Neural progenitor cell (in vitro differentiated cells): ENCODE measurements around the gene GARIN6. TPM values are rescaled to one million over a fixed set of nuclear protein-coding genes. Genes with fewer than 3 reads are reported as not detected.

Source experiments
- DNase-seq: peaks from one replicate; pipeline ENCODE4 v3.0.0-alpha.2; 2016; ENCODE audit warnings: low spot score
- H2AFZ ChIP-seq: fragments of 200-600 bp; sonication (generic); replicated peaks from 2 replicates; pipeline ENCODE4 v1.6.1; 2016; ENCODE audit warnings: antibody characterized with exemption
- H3F3A ChIP-seq: fragments of 200-600 bp; sonication (generic); 2 replicates; pipeline ENCODE4 v1.6.1; 2016; ENCODE audit warnings: antibody characterized with exemption, low read depth
- H3K27ac ChIP-seq: fragments of 200-600 bp; sonication (generic); 2 replicates; pipeline ENCODE4 v1.5.1; 2016; ENCODE audit warnings: mild to moderate bottlenecking
- H3K27me3 ChIP-seq: fragments of 200-600 bp; sonication (generic); 2 replicates; pipeline ENCODE4 v1.6.1; 2016; ENCODE audit warnings: mild to moderate bottlenecking, moderate library complexity
- H3K36me3 ChIP-seq: fragments of 200-600 bp; sonication (generic); 2 replicates; pipeline ENCODE4 v1.5.1; 2016
- H3K4me1 ChIP-seq: fragments of 200-600 bp; sonication (generic); 2 replicates; pipeline ENCODE4 v1.6.1; 2016; ENCODE audit warnings: mixed run types
- H3K4me2 ChIP-seq: fragments of 200-600 bp; sonication (generic); 2 replicates; pipeline ENCODE4 v1.6.1; 2016
- H3K4me3 ChIP-seq: fragments of 200-600 bp; sonication (generic); 2 replicates; pipeline ENCODE4 v1.5.1; 2016
- H3K79me2 ChIP-seq: fragments of 200-600 bp; sonication (generic); 2 replicates; pipeline ENCODE4 v1.6.1; 2016; ENCODE audit warnings: low read depth
- H3K9ac ChIP-seq: fragments of 200-600 bp; sonication (generic); 2 replicates; pipeline ENCODE4 v1.6.1; 2016
- H3K9me3 ChIP-seq: fragments of 200-600 bp; sonication (generic); 2 replicates; pipeline ENCODE4 v1.5.1; 2016; ENCODE audit warnings: low read depth
- H4K20me1 ChIP-seq: fragments of 200-600 bp; sonication (generic); 2 replicates; pipeline ENCODE4 v1.6.1; 2016; ENCODE audit warnings: low read depth
- H3K27ac Mint-ChIP-seq: 3 replicates; pipeline ENCODE4 v1.8.0; 2021; ENCODE audit warnings: mixed read lengths
- H3K27me3 Mint-ChIP-seq: 2 replicates; pipeline ENCODE4 v1.8.0; 2022; ENCODE audit warnings: low read depth, mild to moderate bottlenecking, inconsistent platforms, moderate library complexity, mixed read lengths; ENCODE audit not compliant: insufficient read depth
- H3K36me3 Mint-ChIP-seq: 3 replicates; pipeline ENCODE4 v1.8.0; 2021; ENCODE audit warnings: mixed read lengths
- H3K4me1 Mint-ChIP-seq: 3 replicates; pipeline ENCODE4 v1.8.0; 2021; ENCODE audit warnings: mixed read lengths
- H3K4me3 Mint-ChIP-seq: 3 replicates; pipeline ENCODE4 v1.8.0; 2021; ENCODE audit warnings: mild to moderate bottlenecking, moderate library complexity, mixed read lengths
- H3K9me3 Mint-ChIP-seq: 3 replicates; pipeline ENCODE4 v1.8.0; 2020; ENCODE audit warnings: mixed read lengths
- EZH2 ChIP-seq: fragments of 200-600 bp; sonication (generic); IDR thresholded peaks from 2 replicates; pipeline ENCODE4 v1.6.1; 2017; ENCODE audit warnings: antibody characterized with exemption, mild to moderate bottlenecking, moderate library complexity
- EZH2phosphoT487 ChIP-seq: fragments of 200-600 bp; sonication (generic); IDR thresholded peaks from 2 replicates; pipeline ENCODE4 v1.6.1; 2017; ENCODE audit warnings: antibody characterized with exemption
- total RNA-seq: library from RNA; depleted of rRNA; stranded (reverse); fragments of >200 nt; gene quantifications from 2 replicates; pipeline ENCODE4 v1.2.3, GENCODE V29; 2015; ENCODE audit warnings: low replicate concordance
- TF ChIP-seq, protein P1 (sequence below): fragments of 200-600 bp; sonication (generic); IDR thresholded peaks from 2 replicates; pipeline ENCODE4 v1.5.1; 2017; ENCODE audit warnings: antibody characterized with exemption, mild to moderate bottlenecking

Gene GARIN6
- total RNA-seq, 1 donor from 2014 or later, result not detected

DNA sequence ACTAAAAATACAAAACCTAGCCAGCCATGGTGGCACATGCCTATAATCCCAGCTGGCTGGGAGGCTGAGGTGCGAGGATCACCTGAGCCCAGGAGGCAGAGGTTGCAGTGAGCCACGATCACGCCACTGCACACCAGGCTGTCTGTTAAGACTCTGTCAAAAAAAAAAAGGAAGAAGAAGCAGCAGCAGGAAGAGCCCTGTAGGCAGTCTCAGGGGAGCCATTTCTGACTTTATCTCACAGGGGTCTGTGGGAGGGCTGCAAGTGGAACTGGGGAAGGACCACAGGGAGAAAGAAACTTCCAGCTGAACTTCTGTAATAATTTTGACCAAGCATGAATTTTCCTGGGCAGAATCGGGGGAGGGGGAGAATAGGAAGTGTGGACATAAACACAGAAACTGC, 32.7 kb downstream of the GARIN6 start:
- Histone ChIP-seq H2AFZ (no peak overlapping the region), H3K36me3 (no peaks in the 10 kb centered on the region), H3K9ac (no peak overlapping the region), H3K9me3 (no peaks in the 10 kb centered on the region), H3K4me2 (no peak overlapping the region), H3K4me1 (no peaks in the 10 kb centered on the region), H3F3A (no peaks in the 10 kb centered on the region), H3K79me2 (no peaks in the 10 kb centered on the region), H3K4me3 (no peak overlapping the region), H3K27ac (no peak overlapping the region), H4K20me1 (no peaks in the 10 kb centered on the region), H3K27me3 (no peaks in the 10 kb centered on the region)
- no peaks in the 10 kb centered on the region for H3K36me3 Mint-ChIP-seq
- DNase-seq, result no peak
- H3K27me3 Mint-ChIP-seq, result no peaks in the 10 kb centered on the region
- TF ChIP-seq EZH2phosphoT487 (no peak), EZH2 (no peak)
- TF ChIP-seq, protein P1, sequence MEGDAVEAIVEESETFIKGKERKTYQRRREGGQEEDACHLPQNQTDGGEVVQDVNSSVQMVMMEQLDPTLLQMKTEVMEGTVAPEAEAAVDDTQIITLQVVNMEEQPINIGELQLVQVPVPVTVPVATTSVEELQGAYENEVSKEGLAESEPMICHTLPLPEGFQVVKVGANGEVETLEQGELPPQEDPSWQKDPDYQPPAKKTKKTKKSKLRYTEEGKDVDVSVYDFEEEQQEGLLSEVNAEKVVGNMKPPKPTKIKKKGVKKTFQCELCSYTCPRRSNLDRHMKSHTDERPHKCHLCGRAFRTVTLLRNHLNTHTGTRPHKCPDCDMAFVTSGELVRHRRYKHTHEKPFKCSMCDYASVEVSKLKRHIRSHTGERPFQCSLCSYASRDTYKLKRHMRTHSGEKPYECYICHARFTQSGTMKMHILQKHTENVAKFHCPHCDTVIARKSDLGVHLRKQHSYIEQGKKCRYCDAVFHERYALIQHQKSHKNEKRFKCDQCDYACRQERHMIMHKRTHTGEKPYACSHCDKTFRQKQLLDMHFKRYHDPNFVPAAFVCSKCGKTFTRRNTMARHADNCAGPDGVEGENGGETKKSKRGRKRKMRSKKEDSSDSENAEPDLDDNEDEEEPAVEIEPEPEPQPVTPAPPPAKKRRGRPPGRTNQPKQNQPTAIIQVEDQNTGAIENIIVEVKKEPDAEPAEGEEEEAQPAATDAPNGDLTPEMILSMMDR, result no peak
- no peaks in the 10 kb centered on the region for H3K4me1 Mint-ChIP-seq
- no peak overlapping the region for H3K4me3 Mint-ChIP-seq
- no peak overlapping the region for H3K27ac Mint-ChIP-seq
- H3K9me3 Mint-ChIP-seq, result no peaks in the 10 kb centered on the region

DNA sequence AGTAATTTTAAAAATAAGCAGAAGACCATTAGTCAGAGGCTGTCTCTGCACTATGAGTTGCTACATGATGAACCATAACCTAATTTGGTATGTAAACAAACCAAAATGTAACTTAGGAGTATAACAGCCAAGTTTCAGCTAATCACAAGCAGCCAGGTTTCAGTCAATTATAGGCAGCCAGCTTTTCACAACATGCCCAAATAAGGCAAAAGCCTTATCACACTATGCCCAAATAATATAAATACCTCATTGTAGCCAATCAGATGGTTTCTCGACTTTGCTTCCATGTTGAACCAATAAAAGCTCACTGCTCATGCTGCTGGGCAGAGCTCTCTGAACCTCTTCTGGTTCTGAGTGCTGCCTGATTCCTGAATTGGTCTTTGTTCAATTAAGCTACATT, 38.6 kb downstream of the GARIN6 start:
- no peak for TF ChIP-seq EZH2phosphoT487
- TF ChIP-seq, protein P1, result no peak
- TF ChIP-seq EZH2, result no peak
- Mint-ChIP-seq H3K4me1 (no peaks in the 10 kb centered on the region), H3K27ac (no peak overlapping the region)

DNA sequence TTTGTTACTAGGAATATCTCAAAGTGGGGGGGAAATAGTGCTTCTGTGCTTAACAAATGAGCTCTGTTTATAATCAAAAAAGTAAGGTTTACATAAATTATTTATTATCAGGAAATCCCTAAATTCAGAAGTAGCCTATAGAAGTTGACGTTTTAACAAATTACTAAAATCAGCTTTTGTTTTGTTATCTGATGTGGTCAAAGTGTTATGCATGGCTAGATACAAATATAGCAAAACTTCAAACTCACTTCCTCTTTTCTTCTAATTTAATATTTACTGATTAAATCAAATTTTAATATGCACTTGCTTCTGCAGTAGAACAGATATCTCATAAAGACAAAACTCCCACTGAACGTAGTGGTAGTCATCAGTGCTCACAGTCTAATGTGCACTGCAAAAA, 47.5 kb downstream of the GARIN6 start:
- Histone ChIP-seq H3K4me2 (no peak overlapping the region), H4K20me1 (no peaks in the 10 kb centered on the region), H3K36me3 (no peaks in the 10 kb centered on the region), H3F3A (no peaks in the 10 kb centered on the region), H3K9me3 (no peaks in the 10 kb centered on the region), H3K4me1 (no peaks in the 10 kb centered on the region), H3K4me3 (no peak overlapping the region), H2AFZ (no peak overlapping the region), H3K27me3 (no peaks in the 10 kb centered on the region), H3K79me2 (no peaks in the 10 kb centered on the region), H3K27ac (no peak overlapping the region), H3K9ac (no peak overlapping the region)
- no peak overlapping the region for H3K4me3 Mint-ChIP-seq
- H3K27me3 Mint-ChIP-seq, result peaks cover 5% of the 10 kb centered on the region
- H3K36me3 Mint-ChIP-seq, result no peaks in the 10 kb centered on the region
- H3K4me1 Mint-ChIP-seq, result no peaks in the 10 kb centered on the region
- DNase-seq, result no peak
- H3K9me3 Mint-ChIP-seq, result peaks cover 5% of the 10 kb centered on the region
- TF ChIP-seq EZH2 (no peak), EZH2phosphoT487 (no peak)
- TF ChIP-seq, protein P1, result no peak
- no peak overlapping the region for H3K27ac Mint-ChIP-seq

More for the DNA sequence above, 38.6 kb downstream of the GARIN6 start:
- Mint-ChIP-seq H3K27me3 (peaks cover 1% of the 10 kb centered on the region), H3K4me3 (no peak overlapping the region), H3K36me3 (no peaks in the 10 kb centered on the region), H3K9me3 (peaks cover 2% of the 10 kb centered on the region)
- H3K36me3 ChIP-seq, result no peaks in the 10 kb centered on the region
- H3F3A ChIP-seq, result no peaks in the 10 kb centered on the region
- H3K27me3 ChIP-seq, result no peaks in the 10 kb centered on the region
- H4K20me1 ChIP-seq, result no peaks in the 10 kb centered on the region
- no peaks in the 10 kb centered on the region for H3K79me2 ChIP-seq
- H3K9ac ChIP-seq, result no peak overlapping the region
- H3K4me3 ChIP-seq, result no peak overlapping the region
- H3K27ac ChIP-seq, result no peak overlapping the region
- DNase-seq, result no peak
- no peaks in the 10 kb centered on the region for H3K9me3 ChIP-seq
- no peak overlapping the region for H2AFZ ChIP-seq
- no peaks in the 10 kb centered on the region for H3K4me1 ChIP-seq
- no peak overlapping the region for H3K4me2 ChIP-seq
